Endothelial cell (in vitro differentiated cells): ENCODE results near the gene ZFAND3. TPM values are rescaled to one million over a fixed set of nuclear protein-coding genes. Genes with fewer than 3 reads are reported as not detected.

Experiments
- DNase-seq: peaks from one replicate; pipeline ENCODE4 v3.0.0; 2021; ENCODE audit warnings: low spot score
- H3K27ac Mint-ChIP-seq: one replicate; pipeline ENCODE4 v1.8.0; 2021; ENCODE audit warnings: mixed read lengths, inconsistent platforms; ENCODE audit not compliant: unreplicated experiment
- H3K27me3 Mint-ChIP-seq: one replicate; pipeline ENCODE4 v1.8.0; 2021; ENCODE audit warnings: mild to moderate bottlenecking, moderate library complexity, mixed read lengths, inconsistent platforms; ENCODE audit not compliant: unreplicated experiment
- H3K36me3 Mint-ChIP-seq: one replicate; pipeline ENCODE4 v1.8.0; 2021; ENCODE audit warnings: mild to moderate bottlenecking, low read depth, mixed read lengths, inconsistent platforms; ENCODE audit not compliant: unreplicated experiment
- H3K4me1 Mint-ChIP-seq: one replicate; pipeline ENCODE4 v1.8.0; 2021; ENCODE audit warnings: mild to moderate bottlenecking, mixed read lengths, inconsistent platforms; ENCODE audit not compliant: unreplicated experiment
- H3K4me3 Mint-ChIP-seq: one replicate; pipeline ENCODE4 v1.8.0; 2021; ENCODE audit warnings: mild to moderate bottlenecking, mixed read lengths, inconsistent platforms; ENCODE audit not compliant: unreplicated experiment
- H3K9me3 Mint-ChIP-seq: one replicate; pipeline ENCODE4 v1.8.0; 2021; ENCODE audit warnings: mixed read lengths, inconsistent platforms; ENCODE audit not compliant: unreplicated experiment
- CTCF ChIP-seq: fragments of 200-600 bp; sonication (generic); IDR thresholded peaks from one replicate; pipeline ENCODE4 v1.5.0; 2021; ENCODE audit warnings: antibody characterized with exemption; ENCODE audit not compliant: unreplicated experiment
- total RNA-seq: library from RNA; stranded (reverse); fragmentation: NEBNext Ultra II Directional; extraction: Animal tissue kit (Norgen Biotek cat#: 25700); gene quantifications from one replicate; pipeline ENCODE4 v1.2.1, GENCODE V29; 2021; ENCODE audit not compliant: unreplicated experiment

The ZFAND3 gene
- total RNA-seq, 1 donor from 2014 or later: 96.3 TPM

GRCh38 chr6:38152620-38153019 lies 333.1 kb downstream of the ZFAND3 start:
- no peak for DNase-seq
- no peak overlapping the region for H3K4me3 Mint-ChIP-seq
- H3K9me3 Mint-ChIP-seq: no peaks in the 10 kb centered on the region
- H3K36me3 Mint-ChIP-seq: peaks cover 9% of the 10 kb centered on the region
- peaks cover 12% of the 10 kb centered on the region for H3K27me3 Mint-ChIP-seq
- TF ChIP-seq CTCF: no peak
- peak overlapping the region; percentile 36 for H3K27ac Mint-ChIP-seq
- peaks cover 30% of the 10 kb centered on the region for H3K4me1 Mint-ChIP-seq

DNA sequence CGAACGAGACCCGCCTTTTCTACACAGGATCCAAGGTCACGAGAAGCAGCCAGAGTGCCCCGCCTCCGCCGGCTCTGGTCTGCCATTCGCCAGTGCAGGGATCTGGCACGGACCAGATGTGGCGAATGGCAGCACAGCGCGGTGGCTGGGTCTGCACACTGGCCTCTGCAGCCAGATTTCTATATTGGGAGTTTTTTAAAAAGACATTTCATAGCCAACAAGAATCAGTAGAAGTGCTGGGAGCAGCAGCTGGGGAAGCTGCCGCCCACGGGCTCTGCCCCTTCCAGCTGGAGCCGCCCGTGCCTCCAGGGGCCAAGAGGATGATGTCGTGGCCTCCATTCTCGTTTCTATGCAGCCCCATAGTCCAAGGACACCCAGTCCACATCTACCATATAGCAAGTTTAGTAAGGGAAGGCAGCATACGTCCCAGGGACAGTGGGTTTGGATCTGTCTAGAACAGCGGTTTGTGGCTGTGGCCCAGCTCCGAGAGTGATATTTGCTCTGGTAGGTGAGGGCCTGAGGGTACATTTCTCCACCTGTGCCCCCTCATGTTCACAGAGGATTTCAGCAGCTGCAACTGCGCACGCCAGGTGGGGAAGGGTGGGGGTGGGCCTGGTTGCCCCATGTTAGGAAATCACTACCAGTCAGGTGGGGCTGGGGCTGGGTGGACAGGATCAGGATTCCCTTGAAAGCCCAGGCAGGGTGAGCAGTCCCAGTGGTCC lies 333.7 kb downstream of the ZFAND3 start:
- Mint-ChIP-seq H3K36me3 (peaks cover 12% of the 10 kb centered on the region), H3K27me3 (peaks cover 17% of the 10 kb centered on the region), H3K4me1 (peaks cover 26% of the 10 kb centered on the region), H3K4me3 (no peak overlapping the region), H3K27ac (peak overlapping the region; percentile 36), H3K9me3 (no peaks in the 10 kb centered on the region)
- TF ChIP-seq CTCF: no peak
- no peak for DNase-seq

DNA sequence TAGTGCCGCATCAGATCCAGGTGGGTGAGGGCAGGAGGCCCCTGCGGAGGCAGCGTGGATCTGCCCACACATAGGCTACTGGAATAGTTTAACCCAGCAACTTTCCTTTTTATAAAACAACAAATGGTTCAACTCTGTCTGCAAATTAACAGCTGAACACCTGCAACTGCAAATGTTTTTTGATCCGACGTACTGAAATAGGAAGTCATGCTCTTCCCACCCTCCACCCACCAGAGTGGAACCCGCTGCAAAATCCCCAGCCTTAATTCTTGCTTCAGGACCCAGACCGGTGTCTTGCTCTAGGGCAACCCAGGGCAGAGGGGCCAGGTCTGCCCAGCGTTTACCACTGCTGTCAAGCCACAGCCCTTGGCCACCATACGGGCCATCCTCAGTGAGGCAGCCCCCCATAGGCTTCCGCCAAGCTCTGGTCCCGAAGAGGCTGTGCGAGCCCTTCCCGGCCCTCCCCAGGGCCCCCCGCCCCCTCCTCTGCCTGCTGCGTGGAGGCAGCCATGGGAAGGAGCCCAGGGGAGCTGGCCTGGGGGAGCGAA lies 334.3 kb downstream of the ZFAND3 start:
- Mint-ChIP-seq H3K4me3 (no peak overlapping the region), H3K9me3 (no peaks in the 10 kb centered on the region), H3K36me3 (peaks cover 17% of the 10 kb centered on the region), H3K27me3 (peaks cover 17% of the 10 kb centered on the region), H3K27ac (no peak overlapping the region), H3K4me1 (peaks cover 22% of the 10 kb centered on the region)
- TF ChIP-seq CTCF: no peak
- DNase-seq: no peak

GRCh38 chr6:38154731-38155130 lies 335.2 kb downstream of the ZFAND3 start:
- Mint-ChIP-seq H3K4me3 (peak overlapping the region; percentile 81), H3K27me3 (peaks cover 20% of the 10 kb centered on the region), H3K27ac (peak overlapping the region; percentile 79), H3K36me3 (peaks cover 21% of the 10 kb centered on the region), H3K4me1 (peaks cover 19% of the 10 kb centered on the region), H3K9me3 (no peaks in the 10 kb centered on the region)
- TF ChIP-seq CTCF: no peak
- DNase-seq: no peak

DNA sequence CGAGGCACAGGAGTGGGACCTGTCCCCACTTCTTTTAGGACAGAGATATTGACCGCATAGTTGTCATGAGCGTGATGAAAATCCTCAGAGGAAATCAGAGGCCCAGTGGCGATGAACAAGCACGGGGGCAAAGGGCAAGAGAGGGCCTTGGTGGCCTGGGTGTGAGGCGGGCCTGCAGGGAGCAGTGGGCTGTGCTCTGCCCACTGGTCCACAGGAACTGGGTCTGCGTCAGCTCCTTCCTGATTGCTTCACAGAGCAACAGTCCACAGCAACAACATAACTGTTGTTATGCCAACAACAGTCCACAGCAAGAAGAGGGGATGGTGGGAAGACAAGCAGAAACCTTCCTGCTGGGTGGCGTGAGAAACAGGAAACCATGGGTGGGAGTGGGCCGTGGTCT lies 335.6 kb downstream of the ZFAND3 start:
- DNase-seq: peak; percentile 45
- H3K9me3 Mint-ChIP-seq: no peaks in the 10 kb centered on the region
- H3K27ac Mint-ChIP-seq: peak overlapping the region; percentile 79
- H3K36me3 Mint-ChIP-seq: peaks cover 23% of the 10 kb centered on the region
- H3K4me1 Mint-ChIP-seq: peaks cover 19% of the 10 kb centered on the region
- no peak for TF ChIP-seq CTCF
- H3K27me3 Mint-ChIP-seq: peaks cover 20% of the 10 kb centered on the region
- H3K4me3 Mint-ChIP-seq: peak overlapping the region; percentile 81
